Stomach smooth muscle (tissue), 2 donors: ENCODE results near the gene SLC22A16.
"Not testable (repeated sequence)": the region's sequence is repeated elsewhere in the genome, so short reads cannot be mapped to it uniquely, and the experiment has no call there.

Experiments
- H3K27ac ChIP-seq: one replicate; pipeline ENCODE4 v1.7.0; 2013; ENCODE audit warnings: mild to moderate bottlenecking, low read length, inconsistent platforms
- H3K27me3 ChIP-seq, 2 donors: one replicate each; pipeline ENCODE4 v1.7.0; 2013; ENCODE audit warnings: low read length in 2 of 2; ENCODE audit not compliant: insufficient read depth in 2 of 2, control insufficient read depth in 1 of 2
- H3K36me3 ChIP-seq, 2 donors: one replicate each; pipeline ENCODE4 v1.7.0; 2013; ENCODE audit warnings: low read length in 2 of 2; ENCODE audit not compliant: control insufficient read depth in 2 of 2, insufficient read depth in 2 of 2
- H3K4me1 ChIP-seq: one replicate; pipeline ENCODE4 v1.7.0; 2013; ENCODE audit warnings: low read length; ENCODE audit not compliant: control insufficient read depth, insufficient read depth
- H3K4me3 ChIP-seq, 2 donors: one replicate each; pipeline ENCODE4 v1.7.0; 2013; ENCODE audit warnings: low read length in 2 of 2
- H3K9ac ChIP-seq, 2 donors: one replicate each; pipeline ENCODE4 v1.7.0; 2013; ENCODE audit warnings: low read length in 2 of 2, mild to moderate bottlenecking in 1 of 2
- H3K9me3 ChIP-seq, 2 donors: one replicate each; pipeline ENCODE4 v1.7.0; 2013; ENCODE audit warnings: low read length in 2 of 2; ENCODE audit not compliant: control insufficient read depth in 2 of 2
- donor health status: healthy.
- donor health status: Pancreatic carcinoma.

SLC22A16 gene

DNA sequence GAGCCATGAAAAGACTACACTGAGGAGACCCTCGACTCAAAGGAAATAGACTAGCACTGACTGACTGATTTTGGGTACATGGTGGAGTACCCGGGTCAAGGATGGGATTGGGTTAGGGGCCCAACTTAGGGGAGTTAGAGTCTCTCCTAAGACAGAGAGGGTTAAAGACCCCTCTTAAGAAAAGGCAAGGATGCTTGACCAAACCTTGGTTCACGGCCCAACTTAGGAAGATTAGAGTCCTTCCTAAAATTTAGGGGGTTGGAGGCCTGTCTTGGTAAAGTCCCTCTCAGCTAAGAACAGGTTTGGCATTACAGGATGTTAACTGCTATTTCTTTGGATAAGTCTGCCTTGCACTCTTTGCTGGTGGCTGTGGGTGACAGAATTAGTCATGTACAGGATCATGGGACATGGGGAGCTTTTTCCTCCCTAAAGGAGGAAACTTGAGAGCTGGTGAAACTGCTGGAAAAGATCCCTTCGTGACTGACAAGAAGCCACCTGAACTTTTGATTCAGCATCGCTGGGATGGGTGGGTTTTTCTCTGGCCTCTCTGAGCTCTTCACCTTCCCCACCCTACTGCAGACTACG is 12.3 kb upstream of the SLC22A16 start:
- H3K4me3 ChIP-seq: no peak overlapping the region
- H3K9me3 ChIP-seq: no peaks in the 10 kb centered on the region
- H3K9ac ChIP-seq: no peak overlapping the region
- no peaks in the 10 kb centered on the region for H3K4me1 ChIP-seq
- no peaks in the 10 kb centered on the region for H3K36me3 ChIP-seq
- H3K27ac ChIP-seq: no peak overlapping the region
- H3K27me3 ChIP-seq: no peaks in the 10 kb centered on the region

DNA sequence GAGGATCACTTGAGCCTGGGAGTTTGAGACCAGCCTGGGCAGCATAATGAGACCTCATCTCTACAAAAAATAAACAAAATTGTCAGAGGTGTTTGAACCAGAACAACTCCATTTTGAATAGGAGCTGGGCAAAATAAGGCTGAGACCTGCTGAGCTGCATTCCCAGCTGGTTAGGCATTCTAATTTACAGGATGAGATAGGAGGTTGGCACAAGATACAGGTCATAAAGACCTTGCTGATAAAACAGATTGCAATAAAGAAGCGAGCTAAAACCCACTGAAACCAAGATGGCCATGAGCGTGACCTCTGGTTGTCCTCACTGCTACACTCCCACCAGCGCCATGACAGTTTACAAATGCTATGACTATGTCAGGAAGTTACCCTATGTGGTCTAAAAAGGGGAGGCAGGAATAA is 11.6 kb upstream of the SLC22A16 start:
- H3K4me1 ChIP-seq, H3K4me3 ChIP-seq, H3K27me3 ChIP-seq, H3K9me3 ChIP-seq, H3K9ac ChIP-seq, H3K27ac ChIP-seq, H3K36me3 ChIP-seq: not testable (repeated sequence)

DNA sequence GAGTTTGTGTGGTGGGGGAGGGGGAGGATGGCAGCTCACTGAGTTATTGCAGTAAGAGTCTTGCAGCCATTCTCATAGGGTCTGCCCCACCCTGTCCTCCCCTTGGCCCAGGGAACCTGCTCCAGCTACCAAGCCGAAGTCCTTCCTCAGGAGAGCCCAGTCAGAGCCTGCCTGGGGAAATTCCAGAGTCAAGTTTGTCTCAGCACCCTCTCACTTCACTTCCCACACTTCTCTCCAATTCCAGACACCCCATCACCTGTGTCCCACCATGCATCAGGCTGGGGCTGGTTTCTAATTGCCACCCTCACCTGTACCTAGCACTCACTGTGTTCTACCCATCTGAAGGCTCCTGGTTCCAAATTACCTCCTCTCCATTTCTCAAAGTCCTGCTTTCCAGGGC is 10.3 kb upstream of the SLC22A16 start:
- Histone ChIP-seq H3K27ac (no peak overlapping the region), H3K9ac (no peak overlapping the region), H3K9me3 (no peaks in the 10 kb centered on the region), H3K36me3 (no peaks in the 10 kb centered on the region), H3K27me3 (no peaks in the 10 kb centered on the region), H3K4me1 (no peaks in the 10 kb centered on the region), H3K4me3 (no peak overlapping the region)

DNA sequence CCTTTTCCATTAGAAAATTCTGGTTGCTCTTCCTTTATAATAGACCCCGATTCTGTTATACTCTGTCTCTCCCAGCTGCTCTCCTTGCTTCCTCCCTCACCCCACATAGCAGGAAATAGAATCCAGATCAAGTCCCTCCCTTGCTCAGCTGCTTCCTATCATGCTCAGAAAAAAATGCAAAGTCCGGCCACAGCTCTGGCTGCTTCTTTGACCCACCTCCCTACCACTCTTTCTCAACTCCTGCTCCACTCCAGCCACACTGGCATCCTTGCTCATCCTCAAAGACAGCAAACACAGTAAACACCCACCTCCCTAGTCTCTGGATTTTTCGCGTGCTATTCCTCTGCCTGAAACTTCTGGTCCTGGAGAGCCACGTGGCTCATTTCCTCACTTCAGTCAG is 9.1 kb upstream of the SLC22A16 start:
- no peak overlapping the region for H3K4me3 ChIP-seq
- no peaks in the 10 kb centered on the region for H3K4me1 ChIP-seq
- no peaks in the 10 kb centered on the region for H3K9me3 ChIP-seq
- H3K27me3 ChIP-seq: no peaks in the 10 kb centered on the region
- no peaks in the 10 kb centered on the region for H3K36me3 ChIP-seq
- no peak overlapping the region for H3K27ac ChIP-seq
- no peak overlapping the region for H3K9ac ChIP-seq

DNA sequence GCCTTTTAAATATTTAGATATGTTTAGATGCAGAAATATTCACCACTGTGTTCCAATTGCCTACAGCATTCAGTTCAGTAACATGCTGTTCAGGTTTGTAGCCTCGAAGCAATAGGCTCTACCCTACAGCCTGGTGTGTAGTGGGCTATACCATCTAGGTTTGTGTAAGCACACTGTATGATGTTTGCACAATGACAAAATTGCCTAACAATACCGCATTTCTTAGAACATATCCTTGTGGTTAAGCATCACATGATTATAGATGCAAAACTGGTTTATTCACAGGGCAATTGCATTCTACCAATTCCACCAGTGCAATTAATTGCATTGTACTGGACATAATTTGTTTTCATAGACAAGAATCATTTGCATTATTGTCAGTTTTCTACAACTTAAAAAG is 7.9 kb upstream of the SLC22A16 start:
- Histone ChIP-seq H3K27ac (no peak overlapping the region), H3K4me1 (no peaks in the 10 kb centered on the region), H3K9ac (no peak overlapping the region), H3K9me3 (no peaks in the 10 kb centered on the region), H3K36me3 (no peaks in the 10 kb centered on the region), H3K4me3 (no peak overlapping the region), H3K27me3 (no peaks in the 10 kb centered on the region)

DNA sequence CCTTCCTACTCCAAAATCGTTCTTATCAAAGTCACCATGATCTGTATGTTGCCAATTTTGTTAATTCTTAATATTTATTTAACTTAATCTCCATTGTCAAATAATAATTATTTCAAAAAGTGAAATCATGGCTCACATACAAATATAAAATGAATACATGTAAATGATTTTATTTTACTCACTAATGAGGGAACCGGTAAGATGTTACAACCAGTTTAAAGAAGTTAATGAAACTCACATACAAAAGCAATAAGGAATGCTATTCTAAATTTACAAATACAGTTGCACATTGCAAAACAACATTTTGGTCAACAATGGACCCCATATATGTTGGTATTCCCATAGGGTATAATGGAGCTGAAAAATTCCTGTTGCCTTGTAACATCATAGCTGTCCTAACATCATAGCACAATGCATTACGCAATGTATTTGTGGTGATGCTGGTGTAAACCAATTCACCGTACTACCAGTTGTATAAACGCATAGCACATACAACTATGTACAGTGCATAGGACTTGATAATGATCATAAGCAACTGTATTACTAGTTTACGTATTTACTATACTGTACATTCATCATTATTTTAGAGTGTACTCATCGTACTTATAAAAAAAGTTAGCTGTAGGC is 6.5 kb upstream of the SLC22A16 start:
- no peaks in the 10 kb centered on the region for H3K4me1 ChIP-seq
- no peaks in the 10 kb centered on the region for H3K9me3 ChIP-seq
- no peaks in the 10 kb centered on the region for H3K27me3 ChIP-seq
- no peak overlapping the region for H3K9ac ChIP-seq
- H3K27ac ChIP-seq: no peak overlapping the region
- H3K4me3 ChIP-seq: no peak overlapping the region
- no peaks in the 10 kb centered on the region for H3K36me3 ChIP-seq

DNA sequence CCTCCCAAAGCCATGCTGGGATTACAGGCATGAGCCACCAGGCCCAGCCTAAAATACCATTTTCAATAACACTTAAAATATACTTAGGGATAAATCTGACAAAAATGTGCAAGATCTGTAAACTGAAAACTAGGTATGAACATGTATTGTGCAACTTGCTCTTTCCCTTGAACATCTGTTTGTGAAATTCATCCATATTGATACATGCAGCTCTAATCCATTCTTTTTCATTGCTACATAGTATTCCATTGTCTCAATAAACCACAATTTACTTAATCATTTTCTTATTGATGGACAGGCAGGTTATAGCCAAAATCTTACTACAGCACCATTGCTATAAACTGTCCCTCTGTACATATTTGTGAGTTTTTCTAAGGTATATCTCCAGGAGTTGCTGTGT is 4.7 kb upstream of the SLC22A16 start:
- H3K36me3 ChIP-seq: no peaks in the 10 kb centered on the region
- H3K4me3 ChIP-seq: no peak overlapping the region
- peaks cover 0 to 2% of the 10 kb centered on the region in 2 donors for H3K27me3 ChIP-seq
- peaks cover 2% of the 10 kb centered on the region for H3K4me1 ChIP-seq
- H3K27ac ChIP-seq: no peak overlapping the region
- H3K9me3 ChIP-seq: no peaks in the 10 kb centered on the region
- no peak overlapping the region for H3K9ac ChIP-seq

DNA sequence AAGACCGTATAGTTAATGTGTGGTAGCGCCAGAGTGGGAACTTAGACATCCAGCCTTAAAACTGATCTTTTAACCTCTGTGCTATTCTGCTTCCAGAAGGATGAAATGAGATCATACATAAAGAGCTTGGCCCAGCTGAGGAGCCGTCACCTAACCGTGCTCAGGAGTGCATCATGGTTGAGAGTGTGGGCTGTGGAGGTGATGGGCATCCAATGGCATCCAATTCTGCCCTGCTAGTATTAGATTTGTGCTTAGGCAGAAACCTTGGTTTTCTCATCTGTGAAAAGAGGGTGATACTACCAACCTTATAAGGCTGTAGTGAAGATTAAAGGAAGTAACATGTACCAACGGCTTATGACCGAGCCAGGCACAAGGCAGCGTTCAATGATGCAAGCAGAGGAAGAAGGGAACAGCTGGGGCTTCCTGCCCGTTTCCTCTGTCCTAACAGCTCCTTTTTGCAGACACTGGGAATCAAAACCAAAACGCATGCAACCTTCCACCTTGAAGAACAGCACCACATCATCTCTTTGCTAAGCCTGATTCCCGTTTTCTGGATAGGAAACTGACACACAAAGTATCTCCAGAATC is 1.3 kb downstream of the SLC22A16 start:
- Histone ChIP-seq H3K27me3 (peaks cover 11 to 14% of the 10 kb centered on the region in 2 donors), H3K27ac (no peak overlapping the region), H3K4me3 (no peak overlapping the region), H3K9me3 (no peaks in the 10 kb centered on the region), H3K9ac (no peak overlapping the region), H3K4me1 (peaks cover 4% of the 10 kb centered on the region), H3K36me3 (no peaks in the 10 kb centered on the region)

DNA sequence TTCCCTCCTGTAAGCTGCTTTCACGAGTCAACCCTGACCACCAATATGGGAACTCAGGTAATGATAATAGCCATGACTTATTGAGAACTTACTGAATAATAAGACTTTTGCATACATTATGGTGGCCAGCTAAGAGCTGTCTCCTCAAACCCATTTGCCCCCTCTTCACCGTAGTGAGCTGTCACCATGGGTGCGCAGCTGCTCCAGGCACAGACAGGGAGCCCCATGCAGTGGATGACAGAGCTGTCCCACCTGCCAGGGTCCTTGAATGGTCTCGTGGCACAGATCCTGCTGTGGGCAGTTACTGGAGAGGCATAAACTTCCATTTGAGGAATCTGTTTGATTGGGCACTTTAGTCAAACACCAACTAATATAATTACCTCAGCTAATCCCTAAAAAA is 1.9 kb downstream of the SLC22A16 start:
- peaks cover 11 to 14% of the 10 kb centered on the region in 2 donors for H3K27me3 ChIP-seq
- no peaks in the 10 kb centered on the region for H3K9me3 ChIP-seq
- H3K36me3 ChIP-seq: no peaks in the 10 kb centered on the region
- H3K4me3 ChIP-seq: no peak overlapping the region
- no peak overlapping the region for H3K9ac ChIP-seq
- no peak overlapping the region for H3K27ac ChIP-seq
- peaks cover 4% of the 10 kb centered on the region for H3K4me1 ChIP-seq

DNA sequence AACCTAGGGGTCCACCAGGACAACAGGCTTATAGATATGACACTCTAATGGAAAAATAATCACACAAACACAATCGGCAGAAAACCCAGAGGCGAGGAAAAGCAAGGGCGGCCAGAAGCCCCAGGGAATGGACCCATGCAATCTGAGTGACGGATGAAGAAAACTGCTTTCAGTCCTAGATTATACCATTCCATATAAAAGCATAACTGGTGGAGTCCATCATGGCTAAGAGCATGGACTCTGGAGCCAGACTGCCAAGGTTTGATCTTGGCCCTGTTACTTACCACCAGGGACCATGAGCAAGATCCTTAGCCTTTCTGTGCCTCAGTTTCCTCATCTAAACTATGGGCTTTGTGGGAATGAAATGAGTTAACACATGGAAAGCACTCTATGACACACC is 3.7 kb downstream of the SLC22A16 start:
- no peaks in the 10 kb centered on the region for H3K9me3 ChIP-seq
- no peak overlapping the region for H3K27ac ChIP-seq
- no peaks in the 10 kb centered on the region for H3K36me3 ChIP-seq
- H3K9ac ChIP-seq: no peak overlapping the region
- H3K4me3 ChIP-seq: no peak overlapping the region
- H3K4me1 ChIP-seq: peaks cover 4% of the 10 kb centered on the region
- H3K27me3 ChIP-seq: peaks cover 11 to 14% of the 10 kb centered on the region in 2 donors

DNA sequence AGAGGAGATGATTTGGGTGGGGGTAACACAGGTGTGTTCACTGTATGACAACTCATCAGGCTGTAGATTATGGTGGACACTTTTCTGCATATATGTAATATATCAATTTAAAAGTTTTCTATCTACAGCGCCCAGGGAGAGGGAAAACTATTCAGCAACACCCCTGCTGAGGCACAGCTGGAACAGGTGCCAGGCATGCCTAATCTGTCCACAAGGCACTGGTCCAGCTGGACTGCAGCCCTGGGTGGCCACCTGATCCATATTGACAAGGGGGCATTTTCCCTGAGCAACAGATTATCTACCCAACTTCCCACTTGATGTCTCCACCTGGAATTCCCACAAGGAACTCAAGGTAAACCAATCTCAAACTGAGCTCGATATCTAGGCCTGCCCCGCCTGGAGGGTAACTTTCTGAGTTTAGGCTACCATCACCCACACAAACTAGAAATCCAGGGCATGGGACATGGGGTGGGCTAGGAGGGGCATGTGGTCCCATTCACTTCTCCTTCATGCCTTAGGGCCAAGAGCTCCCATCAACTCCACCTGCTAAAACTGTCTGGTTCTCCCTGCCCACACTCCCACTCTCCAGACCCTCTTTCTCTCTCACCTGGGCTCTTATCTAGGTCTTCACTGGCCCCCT is 4.6 kb downstream of the SLC22A16 start:
- H3K9me3 ChIP-seq: no peaks in the 10 kb centered on the region
- H3K27ac ChIP-seq: no peak overlapping the region
- H3K4me3 ChIP-seq: no peak overlapping the region
- H3K9ac ChIP-seq: no peak overlapping the region
- H3K36me3 ChIP-seq: no peaks in the 10 kb centered on the region
- peaks cover 11 to 14% of the 10 kb centered on the region in 2 donors for H3K27me3 ChIP-seq
- H3K4me1 ChIP-seq: peaks cover 4% of the 10 kb centered on the region
